Activated B cell treated with CpG ODN at 0.5 μM for 24 hours (primary cell): ENCODE data around the gene GNG7. TPM values are rescaled to one million over a fixed set of nuclear protein-coding genes. Genes with fewer than 3 reads are reported as not detected.
A peak's percentile ranks its signal among the peaks of the same experiment; 100 is the strongest.
"Not testable (repeated sequence)": the region's sequence is repeated elsewhere in the genome, so short reads cannot be mapped to it uniquely, and the experiment has no call there.

Source experiments
- ATAC-seq: fragments of 200-7000 bp; cut with Tn5 transposase; one replicate; pipeline ENCODE4 v1.10.0; 2021; ENCODE audit warnings: low read depth, mild to moderate bottlenecking, moderate library complexity
- CTCF ChIA-PET: fragments of 350-600 bp; sonication (Branson Sonifier 250); formaldehyde crosslinking; loops from one replicate; lab custom pipeline; 2021; ENCODE audit warnings: antibody characterized with exemption; lab: Charles Lee
- POLR2A ChIA-PET: fragments of 350-600 bp; sonication (Branson Sonifier 250); formaldehyde crosslinking; loops from one replicate; lab custom pipeline; 2021; ENCODE audit warnings: antibody characterized with exemption; lab: Charles Lee
- DNase-seq: peaks from one replicate; pipeline ENCODE4 v3.0.0; 2022
- H3K27ac Mint-ChIP-seq: one replicate; pipeline ENCODE4 v1.8.0; 2020; ENCODE audit warnings: mixed read lengths
- H3K27me3 Mint-ChIP-seq: one replicate; pipeline ENCODE4 v1.8.0; 2021; ENCODE audit warnings: mixed read lengths
- H3K36me3 Mint-ChIP-seq: one replicate; pipeline ENCODE4 v1.8.0; 2021; ENCODE audit warnings: low read depth, mixed read lengths
- H3K4me1 Mint-ChIP-seq: one replicate; pipeline ENCODE4 v1.8.0; 2021; ENCODE audit warnings: mixed read lengths
- H3K4me3 Mint-ChIP-seq: one replicate; pipeline ENCODE4 v1.8.0; 2020; ENCODE audit warnings: mild to moderate bottlenecking, mixed read lengths
- H3K9me3 Mint-ChIP-seq: one replicate; pipeline ENCODE4 v1.8.0; 2020; ENCODE audit warnings: mixed read lengths
- intact Hi-C: fragments of 100-400 bp; cut with micrococcal nuclease; formaldehyde crosslinking; loops from one replicate; pipeline ENCODE4 v1.15.1; 2024
- total RNA-seq: library from RNA; stranded (reverse); gene quantifications from 2 replicates; pipeline ENCODE4 v1.2.3, GENCODE V29; 2022
- TF ChIP-seq, protein P1 (sequence below): fragments of 200-600 bp; IDR thresholded peaks from one replicate; pipeline ENCODE4 v1.8.0; 2022; ENCODE audit warnings: antibody characterized with exemption, mild to moderate bottlenecking

Gene GNG7
- total RNA-seq, 1 donor from 2014 or later, result 35.4 TPM

DNA sequence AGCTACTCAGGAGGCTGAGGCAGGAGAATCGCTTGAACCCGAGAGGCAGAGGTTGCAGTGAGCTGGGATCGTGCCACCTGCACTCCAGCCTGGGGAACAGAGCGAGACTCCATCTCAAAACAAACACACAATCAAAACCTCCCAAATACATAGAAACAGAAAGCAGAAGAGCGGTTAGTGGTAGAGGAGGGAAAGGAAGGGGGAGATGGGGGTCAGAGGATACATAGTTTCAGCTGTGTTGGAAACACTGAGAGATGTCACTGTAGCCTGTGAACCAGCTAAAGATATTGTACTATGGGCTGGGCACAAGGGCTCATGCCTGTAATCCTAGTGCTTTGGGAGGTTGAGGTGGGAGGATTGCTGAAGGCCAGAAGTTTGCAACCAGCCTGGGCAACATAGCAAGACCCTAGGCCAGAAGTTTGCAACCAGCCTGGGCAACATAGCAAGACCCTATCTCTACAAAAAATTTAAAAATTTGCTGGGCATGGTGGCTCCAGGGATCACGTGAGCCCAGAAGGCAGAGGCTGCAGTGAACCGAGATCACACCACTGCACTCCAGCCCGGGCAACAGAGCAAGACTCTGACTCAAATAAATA, 49.9 kb downstream of the GNG7 start:
- H3K27ac Mint-ChIP-seq, result peak overlapping the region; percentile 50
- no peaks in the 10 kb centered on the region for H3K27me3 Mint-ChIP-seq
- H3K36me3 Mint-ChIP-seq, result peaks cover 25% of the 10 kb centered on the region
- ChIA-PET POLR2A (interaction anchor here (0.5 to 1.1 kb wide), 4 partner anchors 36 to 98 kb away, joined by 3 to 9 read pairs (median 3); no protein-coding TSS in a partner anchor), CTCF (no interaction called here)
- DNase-seq, result no peak
- peak; percentile 43 for ATAC-seq
- no peaks in the 10 kb centered on the region for H3K9me3 Mint-ChIP-seq
- TF ChIP-seq, protein P1, sequence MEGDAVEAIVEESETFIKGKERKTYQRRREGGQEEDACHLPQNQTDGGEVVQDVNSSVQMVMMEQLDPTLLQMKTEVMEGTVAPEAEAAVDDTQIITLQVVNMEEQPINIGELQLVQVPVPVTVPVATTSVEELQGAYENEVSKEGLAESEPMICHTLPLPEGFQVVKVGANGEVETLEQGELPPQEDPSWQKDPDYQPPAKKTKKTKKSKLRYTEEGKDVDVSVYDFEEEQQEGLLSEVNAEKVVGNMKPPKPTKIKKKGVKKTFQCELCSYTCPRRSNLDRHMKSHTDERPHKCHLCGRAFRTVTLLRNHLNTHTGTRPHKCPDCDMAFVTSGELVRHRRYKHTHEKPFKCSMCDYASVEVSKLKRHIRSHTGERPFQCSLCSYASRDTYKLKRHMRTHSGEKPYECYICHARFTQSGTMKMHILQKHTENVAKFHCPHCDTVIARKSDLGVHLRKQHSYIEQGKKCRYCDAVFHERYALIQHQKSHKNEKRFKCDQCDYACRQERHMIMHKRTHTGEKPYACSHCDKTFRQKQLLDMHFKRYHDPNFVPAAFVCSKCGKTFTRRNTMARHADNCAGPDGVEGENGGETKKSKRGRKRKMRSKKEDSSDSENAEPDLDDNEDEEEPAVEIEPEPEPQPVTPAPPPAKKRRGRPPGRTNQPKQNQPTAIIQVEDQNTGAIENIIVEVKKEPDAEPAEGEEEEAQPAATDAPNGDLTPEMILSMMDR, result no peak
- H3K4me1 Mint-ChIP-seq, result peaks cover 40% of the 10 kb centered on the region
- H3K4me3 Mint-ChIP-seq, result peak overlapping the region; percentile 13
- intact Hi-C loops, result no loop called here

DNA sequence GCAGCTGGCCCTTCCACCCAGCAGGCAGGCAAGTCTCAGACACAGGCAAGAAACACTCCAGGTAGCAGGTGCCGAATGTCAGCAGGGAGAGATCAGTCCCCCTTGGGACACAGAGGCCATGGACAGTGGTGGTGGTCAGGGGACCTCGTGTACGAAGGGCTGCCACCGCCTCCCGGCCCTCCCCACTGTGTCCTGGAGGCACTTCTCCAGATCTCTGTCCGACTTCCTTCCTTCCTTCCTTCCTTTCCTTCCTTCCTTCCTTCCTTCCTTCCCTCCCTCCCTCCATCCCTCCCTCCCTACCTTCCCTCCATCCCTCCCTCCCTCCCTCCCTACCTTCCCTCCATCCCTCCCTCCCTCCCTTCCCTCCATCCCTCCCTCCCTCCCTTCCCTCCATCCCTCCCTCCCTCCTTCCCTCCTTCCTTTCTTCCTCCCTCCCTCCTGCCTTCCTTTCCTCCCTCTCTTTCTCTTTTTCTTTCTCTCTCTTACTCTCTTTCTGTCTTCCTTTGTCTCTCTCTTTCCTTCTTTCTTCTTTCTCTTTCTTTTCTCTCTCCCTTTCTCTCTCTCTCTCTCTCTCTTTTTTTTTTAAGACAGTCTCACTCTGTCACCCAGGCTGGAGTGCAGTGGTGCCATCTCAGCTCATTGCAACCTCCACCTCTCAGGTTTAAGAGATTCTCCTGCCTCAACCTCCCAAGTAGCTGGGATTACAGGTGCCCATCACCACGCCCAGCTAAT, 51.3 kb downstream of the GNG7 start:
- Mint-ChIP-seq H3K4me1 (peaks cover 40% of the 10 kb centered on the region), H3K27ac (peak overlapping the region; percentile 68), H3K36me3 (peaks cover 18% of the 10 kb centered on the region)
- ATAC-seq, intact Hi-C loops, H3K4me3 Mint-ChIP-seq, H3K9me3 Mint-ChIP-seq, DNase-seq, H3K27me3 Mint-ChIP-seq: not testable (repeated sequence)
- ChIA-PET CTCF (interaction anchor here (0.5 to 1.8 kb wide), 2 partner anchors 61 to 98 kb away, joined by 3 to 5 read pairs; no protein-coding TSS in a partner anchor), POLR2A (interaction anchor here (1.1 kb wide), 1 partner anchor 99 kb away, joined by 3 read pairs; no protein-coding TSS in a partner anchor)

DNA sequence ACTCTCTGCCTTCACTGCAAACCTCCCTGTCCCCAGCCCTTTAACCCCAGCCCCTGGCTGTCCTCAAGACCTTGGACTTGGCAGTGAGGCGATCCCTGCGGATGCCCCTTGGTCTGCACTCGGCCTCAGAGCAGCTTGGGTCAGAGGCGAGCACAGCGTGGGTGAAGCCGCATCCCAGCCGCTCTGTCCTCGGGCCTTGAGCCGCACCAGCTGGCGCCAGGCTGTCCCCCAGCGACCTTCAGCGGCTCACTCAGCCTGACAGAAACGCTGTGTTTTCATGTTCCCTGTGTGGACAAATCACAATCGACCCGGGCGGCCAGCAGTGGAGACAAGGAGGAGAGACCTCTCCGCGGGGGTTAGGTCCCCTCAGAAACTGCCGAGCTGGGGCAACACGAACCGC, 52.0 kb downstream of the GNG7 start:
- intact Hi-C loops, result no loop called here
- peaks cover 20% of the 10 kb centered on the region for H3K36me3 Mint-ChIP-seq
- no peaks in the 10 kb centered on the region for H3K9me3 Mint-ChIP-seq
- no peak overlapping the region for H3K4me3 Mint-ChIP-seq
- ChIA-PET CTCF (interaction anchor here (0.5 to 1.8 kb wide), 2 partner anchors 60 to 99 kb away, joined by 3 to 5 read pairs; no protein-coding TSS in a partner anchor), POLR2A (no interaction called here)
- DNase-seq (no peak), ATAC-seq (no peak)
- H3K4me1 Mint-ChIP-seq, result peaks cover 46% of the 10 kb centered on the region
- peak overlapping the region; percentile 24 for H3K27ac Mint-ChIP-seq
- no peaks in the 10 kb centered on the region for H3K27me3 Mint-ChIP-seq
- TF ChIP-seq, protein P1, result no peak

DNA sequence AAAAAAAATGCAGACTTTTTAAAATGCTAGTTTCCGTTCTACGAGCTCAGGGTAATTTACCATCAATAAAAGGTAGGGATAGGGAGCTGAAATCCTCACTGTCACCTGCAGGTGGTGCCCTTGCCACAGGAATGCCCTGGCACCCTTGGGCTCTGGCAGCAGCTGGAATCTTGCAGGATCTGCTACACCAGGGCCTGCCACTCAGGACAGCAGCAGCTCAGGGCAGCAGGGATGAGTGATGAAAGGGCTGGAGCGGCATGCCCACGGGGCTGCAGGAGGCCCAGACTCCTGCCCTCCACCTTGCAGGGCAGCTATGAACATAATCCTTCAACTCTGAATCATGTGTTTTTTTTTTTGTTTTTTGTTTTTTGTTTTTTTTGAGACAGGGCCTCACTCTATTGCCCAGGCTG, 54.0 kb downstream of the GNG7 start:
- POLR2A ChIA-PET, result interaction anchor here (0.6 to 2.4 kb wide), 27 partner anchors 11 to 304 kb away, joined by 3 to 22 read pairs (median 4); partner anchors contain the start of gene GADD45B
- ATAC-seq, result peak; percentile 87
- H3K27me3 Mint-ChIP-seq, result no peaks in the 10 kb centered on the region
- no peaks in the 10 kb centered on the region for H3K9me3 Mint-ChIP-seq
- H3K4me3 Mint-ChIP-seq, result no peak overlapping the region
- TF ChIP-seq, protein P1, result no peak
- intact Hi-C loops, result loop anchor here (1.0 to 2.0 kb wide), 4 partner anchors 33 to 302 kb away; no protein-coding TSS in a partner anchor
- CTCF ChIA-PET, result interaction anchor here (0.6 to 4.0 kb wide), 42 partner anchors 9 to 427 kb away, joined by 3 to 161 read pairs (median 5); partner anchors contain the start of genes GADD45B, SGTA and ZNF555
- H3K4me1 Mint-ChIP-seq, result peaks cover 43% of the 10 kb centered on the region
- peak; percentile 75 for DNase-seq
- peak overlapping the region; percentile 35 for H3K27ac Mint-ChIP-seq
- peaks cover 30% of the 10 kb centered on the region for H3K36me3 Mint-ChIP-seq

DNA sequence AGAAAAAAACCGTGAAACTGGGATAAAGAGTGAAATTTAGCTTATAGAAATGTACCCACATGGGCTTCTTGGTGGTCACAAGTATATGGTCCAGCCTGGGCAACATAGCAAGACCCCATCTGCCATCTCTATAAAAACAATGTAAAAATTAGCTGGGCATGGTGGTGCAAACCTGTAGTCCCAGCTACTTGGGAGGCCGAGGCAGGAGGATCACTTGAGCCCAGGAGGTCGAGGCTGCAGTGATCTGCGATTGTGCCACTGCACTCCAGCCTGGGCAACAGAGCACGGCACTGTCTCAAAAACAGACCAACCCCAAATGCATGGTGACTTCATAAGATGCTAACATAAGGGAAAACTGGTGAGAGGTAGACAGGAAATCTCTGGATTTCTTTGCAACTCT, 54.4 kb downstream of the GNG7 start:
- Mint-ChIP-seq H3K9me3 (no peaks in the 10 kb centered on the region), H3K27me3 (no peaks in the 10 kb centered on the region), H3K27ac (peak overlapping the region; percentile 35), H3K4me1 (peaks cover 39% of the 10 kb centered on the region), H3K4me3 (no peak overlapping the region), H3K36me3 (peaks cover 30% of the 10 kb centered on the region)
- CTCF ChIA-PET, result interaction anchor here (0.6 to 4.0 kb wide), 42 partner anchors 9 to 428 kb away, joined by 3 to 161 read pairs (median 5); partner anchors contain the start of genes GADD45B, SGTA and ZNF555
- intact Hi-C loops, result loop anchor here (1.0 to 2.0 kb wide), 4 partner anchors 33 to 303 kb away; no protein-coding TSS in a partner anchor
- POLR2A ChIA-PET, result interaction anchor here (0.6 to 2.4 kb wide), 29 partner anchors 9 to 304 kb away, joined by 3 to 22 read pairs (median 4); partner anchors contain the start of gene GADD45B
- ATAC-seq (peak; percentile 23), DNase-seq (no peak)
- TF ChIP-seq, protein P1, result no peak
